ENCODE results near the gene TUBA4B.

- TF ChIP-seq CTCF (IDR thresholded peaks at IDR 0.05) (no peak), POLR2A (IDR thresholded peaks at IDR 0.05) (no peak), EP300 (IDR thresholded peaks at IDR 0.05) (no peak), POLR2AphosphoS5 (IDR thresholded peaks at IDR 0.05) (no peak)
These were observed 51.2 kb downstream of the TUBA4B start for GRCh38 chr2:219304223-219304622.
